HG02852 (cell line): ENCODE results near the gene COL1A2.

Experiments used
- ATAC-seq: cut with Tn5 transposase; IDR thresholded peaks from one replicate; pipeline ENCODE4 v1.9.1; 2021; ENCODE audit warnings: mild to moderate bottlenecking, moderate library complexity; ENCODE audit not compliant: unreplicated experiment

The COL1A2 gene

DNA sequence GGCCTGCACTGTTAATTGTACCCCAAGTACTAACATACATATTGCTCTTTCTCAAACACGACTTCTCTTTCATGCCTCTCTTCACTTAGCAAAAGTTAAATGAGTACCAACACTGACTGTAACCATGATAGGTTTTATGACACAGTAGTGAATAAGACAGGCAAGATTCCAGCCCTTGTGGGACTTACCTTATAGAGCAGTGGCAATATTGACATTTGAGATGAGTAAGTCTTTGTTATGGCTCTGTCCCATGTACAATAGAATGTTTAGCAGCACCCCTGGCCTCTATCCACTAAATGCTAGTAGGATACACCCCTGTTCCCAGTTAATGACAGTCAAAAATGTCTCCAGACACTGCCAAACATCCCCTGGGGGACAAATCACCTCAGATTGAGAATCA is 11.9 kb upstream of the COL1A2 start:
- ATAC-seq, result no peak

DNA sequence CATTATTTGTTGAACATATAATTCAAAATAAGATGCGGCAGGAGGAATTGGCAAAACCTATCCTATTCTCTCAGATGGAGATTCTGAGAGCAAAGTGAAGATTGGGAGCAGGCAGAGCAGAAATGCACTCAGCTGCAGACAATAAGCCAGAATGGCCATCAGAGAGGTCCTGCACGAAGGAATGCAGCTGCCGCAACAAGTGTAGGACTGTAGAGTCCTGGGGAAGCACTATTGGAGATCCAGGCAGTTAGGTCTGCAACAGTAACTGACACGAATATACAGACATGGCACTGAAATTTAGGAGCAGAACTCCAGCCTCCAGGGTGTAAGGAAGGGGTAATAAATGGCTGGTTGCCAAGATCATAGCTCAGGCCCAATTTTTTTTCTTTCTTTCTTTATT is 10.4 kb upstream of the COL1A2 start:
- ATAC-seq, result no peak

DNA sequence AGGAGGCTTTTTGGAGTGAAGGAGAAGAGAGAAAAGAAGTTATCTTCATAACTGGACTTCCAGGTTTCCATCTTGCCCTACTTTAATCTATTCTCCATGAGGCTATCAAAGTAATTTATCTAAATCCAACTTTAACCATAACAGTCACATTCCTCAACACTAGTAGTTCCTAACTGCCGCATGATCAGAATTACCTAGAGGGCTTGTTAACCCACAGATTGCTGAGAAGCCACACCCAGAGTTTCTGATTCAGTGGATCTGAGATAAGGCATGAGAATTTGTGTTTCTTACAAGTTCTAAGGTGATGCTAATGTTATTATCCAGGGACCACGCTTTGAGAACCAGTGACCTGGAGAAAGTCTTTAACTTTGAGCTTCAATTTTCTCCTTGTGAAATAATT is 8.3 kb upstream of the COL1A2 start:
- ATAC-seq, result no peak

DNA sequence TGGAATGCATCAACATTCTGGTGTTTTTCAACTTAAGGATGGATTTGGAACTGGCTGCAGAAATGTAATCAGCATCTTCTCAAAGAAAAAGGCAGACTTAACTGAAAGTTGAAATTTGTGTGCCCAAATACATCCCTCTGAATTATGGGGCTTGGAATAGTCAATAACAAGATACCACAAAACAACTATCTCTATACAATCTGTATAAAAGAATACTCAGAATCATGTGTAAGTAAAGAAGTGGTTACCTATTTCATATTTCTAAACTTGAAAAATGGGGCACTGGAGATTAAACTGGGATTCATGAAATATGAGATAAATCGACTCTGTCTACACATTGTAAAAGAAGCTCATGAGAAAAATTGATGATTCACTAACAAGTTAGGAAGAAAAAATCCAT is 6.2 kb upstream of the COL1A2 start:
- no peak for ATAC-seq

DNA sequence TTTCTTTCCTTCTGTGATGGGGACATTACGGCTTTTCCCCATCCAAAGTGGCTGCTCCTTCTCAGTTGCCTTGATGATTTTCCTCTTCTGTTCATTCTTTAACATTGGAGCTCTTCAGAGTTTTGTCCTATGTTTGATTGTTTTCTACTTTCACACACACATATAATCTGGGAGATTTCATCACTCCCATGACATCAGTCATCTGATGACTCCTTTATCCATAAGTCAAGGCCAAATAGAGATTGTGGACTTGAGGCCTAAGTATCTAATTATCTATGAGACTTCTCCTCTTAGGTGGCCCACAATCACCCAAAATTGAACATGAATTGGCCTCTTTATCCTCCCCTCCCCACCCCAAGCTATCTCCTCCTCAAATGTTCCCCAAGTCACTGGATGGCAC is 5.3 kb upstream of the COL1A2 start:
- no peak for ATAC-seq

DNA sequence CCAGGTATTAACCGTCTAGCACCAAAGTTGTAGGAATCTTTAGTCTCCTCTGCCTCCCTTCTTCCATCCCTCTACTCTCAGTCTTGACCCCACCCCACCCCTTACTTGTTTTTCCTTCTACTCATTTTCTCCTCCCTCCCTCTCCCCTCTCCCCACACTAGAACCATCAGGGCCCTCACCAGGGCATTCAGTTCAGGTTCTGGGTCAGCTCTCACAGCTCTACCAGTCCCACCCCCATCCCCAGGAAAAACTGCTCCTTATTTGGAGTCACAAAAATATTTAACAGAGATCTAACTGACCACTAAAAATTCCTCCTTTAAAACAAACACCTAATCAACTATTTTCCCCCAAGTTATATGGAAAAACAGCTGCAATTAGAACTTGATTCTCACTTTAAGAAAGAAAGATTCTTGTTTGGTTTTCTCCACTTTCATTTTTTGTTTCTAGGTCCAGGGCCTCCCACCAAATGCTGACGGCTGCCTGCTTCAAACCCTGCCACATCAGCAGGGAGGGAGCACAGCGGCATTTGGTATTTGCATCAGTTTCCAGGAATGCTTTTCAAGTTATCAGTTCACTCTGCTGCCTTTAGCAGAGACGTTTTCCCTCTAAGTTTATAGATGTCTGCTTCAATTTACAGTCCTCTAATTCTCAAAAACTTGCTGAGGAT is 2.8 kb upstream of the COL1A2 start:
- ATAC-seq, result no peak

DNA sequence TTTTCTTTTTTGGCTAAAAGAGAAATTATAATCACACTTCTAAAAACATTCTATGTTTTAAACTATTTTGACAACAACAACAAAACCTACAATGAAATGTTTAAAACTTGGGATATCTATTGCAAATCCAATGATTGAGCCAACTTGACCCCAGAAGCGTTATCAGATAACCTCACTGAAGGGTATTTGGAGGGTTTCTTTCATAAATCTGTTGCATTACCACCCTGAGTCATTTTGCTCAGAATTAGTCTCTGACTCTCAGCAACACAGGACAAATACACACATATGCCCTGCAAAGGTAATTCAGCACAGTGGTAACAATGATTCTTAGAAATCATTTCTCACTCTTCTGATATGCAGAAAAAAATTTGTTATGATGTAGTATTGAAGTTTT is 2.3 kb upstream of the COL1A2 start:
- no peak for ATAC-seq

DNA sequence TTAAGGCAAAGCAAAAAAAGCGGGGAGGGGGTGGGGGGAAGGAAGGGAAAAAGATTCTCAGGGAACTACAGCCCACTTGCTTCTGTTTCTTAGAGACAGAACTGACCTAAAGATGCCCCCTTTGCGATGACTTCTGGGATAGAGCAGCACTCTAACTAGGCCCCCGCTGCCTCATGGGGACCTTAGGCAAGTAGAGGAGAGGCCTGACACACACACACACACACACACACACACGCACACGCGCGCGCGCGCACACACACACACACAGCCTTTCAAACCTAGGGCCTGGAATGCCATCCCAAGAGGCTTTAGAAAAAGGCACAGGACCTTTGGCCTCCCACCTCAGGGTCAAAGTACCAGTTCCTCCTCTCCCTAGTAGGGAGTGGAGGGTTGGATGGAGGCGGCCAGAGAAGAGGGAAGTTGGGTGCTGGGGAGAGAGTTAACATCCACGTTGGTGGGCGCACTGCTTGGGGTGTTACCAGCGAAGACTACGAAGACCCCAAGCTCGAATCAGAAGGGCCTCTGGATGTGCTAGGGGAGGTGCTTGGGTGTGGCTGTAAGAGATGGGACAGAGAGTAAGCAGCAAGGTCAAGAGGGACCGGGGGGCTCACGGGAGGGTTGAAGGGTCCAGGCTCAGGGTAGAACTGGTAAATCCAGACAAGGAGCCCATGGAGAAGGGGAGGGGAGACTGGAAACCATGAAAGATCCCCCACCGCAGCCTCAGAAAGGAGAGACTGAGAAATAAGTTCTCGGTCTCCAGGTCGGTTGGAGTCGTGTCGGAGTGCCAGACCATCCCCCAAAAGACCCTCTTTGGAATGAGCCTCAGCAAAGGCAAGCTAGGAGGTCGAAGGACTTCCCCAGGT is 1.2 kb upstream of the COL1A2 start:
- ATAC-seq, result no peak

DNA sequence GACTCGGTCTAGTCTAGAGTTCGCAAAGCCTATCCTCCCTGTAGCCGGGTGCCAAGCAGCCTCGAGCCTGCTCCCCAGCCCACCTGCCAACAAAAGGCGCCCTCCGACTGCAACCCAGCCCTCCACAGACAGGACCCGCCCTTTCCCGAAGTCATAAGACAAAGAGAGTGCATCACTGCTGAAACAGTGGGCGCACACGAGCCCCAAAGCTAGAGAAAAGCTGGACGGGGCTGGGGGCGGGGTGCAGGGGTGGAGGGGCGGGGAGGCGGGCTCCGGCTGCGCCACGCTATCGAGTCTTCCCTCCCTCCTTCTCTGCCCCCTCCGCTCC is 622 bp upstream of the COL1A2 start:
- ATAC-seq, result no peak

DNA sequence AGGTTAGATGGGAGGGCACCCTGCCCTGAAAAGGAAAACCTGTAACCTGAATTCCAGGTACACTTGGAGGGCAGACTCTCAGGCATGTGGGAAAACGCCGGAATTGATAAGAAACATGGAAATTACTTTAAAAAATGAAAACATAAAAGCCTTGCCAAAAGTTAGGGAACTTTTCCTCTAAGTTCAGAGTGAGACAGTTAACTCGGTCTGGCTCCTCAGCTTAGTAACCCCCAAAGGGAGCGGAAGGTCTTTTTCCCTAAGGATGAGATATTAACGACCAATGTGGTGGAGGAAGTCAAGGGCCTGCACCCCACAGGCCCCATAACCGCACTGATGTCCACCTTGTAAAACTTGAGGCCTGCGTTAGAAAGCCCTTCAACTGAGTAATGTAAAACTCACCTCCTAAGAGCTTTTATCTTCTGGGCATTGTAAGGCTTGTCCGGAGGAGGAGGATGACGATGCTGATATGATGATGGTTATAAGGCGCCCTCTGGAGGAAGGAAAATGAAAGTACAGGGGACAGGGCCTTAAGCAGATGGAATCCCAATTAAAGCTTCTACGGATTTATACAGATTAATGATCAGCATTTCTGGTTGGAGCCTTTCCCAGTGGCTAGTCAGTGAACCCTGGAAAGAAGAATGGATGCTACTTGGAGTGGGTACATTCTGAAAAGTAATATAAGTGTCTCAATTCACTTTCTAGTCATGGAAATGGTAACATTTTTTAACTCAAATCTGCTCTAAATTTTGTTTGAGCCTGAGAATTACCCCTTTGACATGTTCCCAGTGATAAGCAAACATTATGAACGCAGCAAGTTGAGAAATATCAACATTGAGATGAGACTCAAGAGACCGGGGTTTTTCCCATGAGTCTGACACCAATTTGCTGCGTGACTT is 694 bp downstream of the COL1A2 start:
- ATAC-seq, result peak; percentile 92

DNA sequence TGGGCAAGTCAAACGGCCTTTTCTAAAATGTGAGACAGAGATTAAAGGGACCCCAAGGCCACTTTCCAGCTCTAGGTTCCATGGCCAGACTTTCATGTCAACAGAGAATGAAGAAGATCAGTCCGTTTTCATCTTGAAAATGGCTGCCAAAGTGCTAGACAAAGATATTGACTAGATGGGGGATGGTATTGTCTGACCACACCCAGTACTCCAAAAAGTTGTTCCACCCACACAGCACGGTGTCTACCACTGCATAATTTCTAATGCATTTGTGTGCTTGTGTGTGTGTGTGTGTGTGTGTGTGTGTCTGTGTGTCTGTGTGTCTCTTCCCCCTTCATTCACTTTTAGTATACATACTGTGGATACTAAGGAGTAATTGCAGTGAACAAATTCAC is 1.3 kb downstream of the COL1A2 start:
- ATAC-seq, result no peak

DNA sequence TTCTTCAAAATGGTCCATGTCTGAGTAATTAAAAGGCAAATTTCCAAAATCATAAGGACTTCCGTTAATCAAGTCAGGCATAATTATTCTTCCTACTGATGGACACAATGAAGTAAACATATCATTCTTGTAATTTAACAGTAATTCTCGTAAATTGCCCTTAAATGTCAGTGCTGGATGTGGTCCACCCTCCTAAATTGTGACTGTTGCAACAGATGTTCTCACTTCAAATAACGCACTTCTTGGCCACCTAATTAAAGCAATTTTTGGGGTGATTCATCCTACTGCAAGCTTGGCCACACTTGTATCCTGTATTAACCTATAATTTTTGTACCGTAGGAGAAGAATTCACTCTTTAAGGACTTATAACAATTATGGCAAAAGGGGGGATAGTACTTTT is 1.9 kb downstream of the COL1A2 start:
- ATAC-seq, result no peak

DNA sequence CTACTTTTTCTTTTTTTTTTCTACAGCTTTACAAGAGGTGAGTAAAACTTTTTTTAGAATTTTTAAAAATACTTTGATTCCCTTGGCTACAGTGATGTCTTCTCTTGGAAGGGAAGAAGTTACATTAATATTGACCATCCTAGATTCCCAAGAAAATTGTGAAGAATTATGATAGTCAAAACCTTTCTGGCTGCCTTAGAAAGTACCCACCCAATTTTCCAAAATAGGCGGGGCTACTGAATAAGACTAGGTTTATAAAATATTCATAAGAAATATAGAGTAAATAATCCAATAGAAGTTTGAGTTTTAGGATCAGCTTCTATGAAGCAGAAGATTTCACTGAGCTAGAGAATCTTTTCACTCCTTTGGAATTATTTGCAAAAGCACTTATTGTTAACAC is 3.0 kb downstream of the COL1A2 start:
- ATAC-seq, result no peak

DNA sequence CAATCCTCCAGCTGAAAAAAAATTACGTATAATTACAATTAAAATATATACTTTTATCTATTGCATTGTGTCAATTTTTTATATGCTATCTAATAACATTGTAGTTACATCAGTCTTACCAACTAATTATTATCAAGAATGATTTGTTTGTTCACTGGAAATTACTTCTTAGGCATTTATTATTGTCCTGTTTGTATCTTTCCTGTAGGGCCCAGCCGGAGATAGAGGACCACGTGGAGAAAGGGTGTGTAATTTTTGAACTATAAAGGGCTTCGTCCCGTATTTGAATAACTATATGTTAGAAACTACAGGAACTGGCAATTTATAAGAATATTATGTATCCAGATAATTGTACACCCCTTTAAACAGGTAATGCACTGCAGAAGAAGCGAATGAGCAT is 4.1 kb downstream of the COL1A2 start:
- no peak for ATAC-seq

DNA sequence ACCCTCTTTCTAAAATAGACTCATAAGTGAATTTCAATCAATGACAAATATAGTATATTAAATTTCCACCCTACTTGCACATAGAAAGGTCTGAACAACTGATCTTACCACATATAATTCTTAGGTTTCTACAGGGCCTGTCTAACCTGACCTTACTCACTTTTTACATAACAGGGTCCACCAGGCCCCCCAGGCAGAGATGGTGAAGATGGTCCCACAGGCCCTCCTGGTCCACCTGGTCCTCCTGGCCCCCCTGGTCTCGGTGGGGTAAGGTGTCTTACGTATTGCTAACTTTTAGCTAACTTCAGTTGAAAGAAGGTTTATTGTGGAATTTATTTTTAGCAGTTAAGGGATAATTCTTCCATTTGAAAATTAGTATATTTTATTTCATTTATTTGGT is 5.3 kb downstream of the COL1A2 start:
- ATAC-seq, result no peak

DNA sequence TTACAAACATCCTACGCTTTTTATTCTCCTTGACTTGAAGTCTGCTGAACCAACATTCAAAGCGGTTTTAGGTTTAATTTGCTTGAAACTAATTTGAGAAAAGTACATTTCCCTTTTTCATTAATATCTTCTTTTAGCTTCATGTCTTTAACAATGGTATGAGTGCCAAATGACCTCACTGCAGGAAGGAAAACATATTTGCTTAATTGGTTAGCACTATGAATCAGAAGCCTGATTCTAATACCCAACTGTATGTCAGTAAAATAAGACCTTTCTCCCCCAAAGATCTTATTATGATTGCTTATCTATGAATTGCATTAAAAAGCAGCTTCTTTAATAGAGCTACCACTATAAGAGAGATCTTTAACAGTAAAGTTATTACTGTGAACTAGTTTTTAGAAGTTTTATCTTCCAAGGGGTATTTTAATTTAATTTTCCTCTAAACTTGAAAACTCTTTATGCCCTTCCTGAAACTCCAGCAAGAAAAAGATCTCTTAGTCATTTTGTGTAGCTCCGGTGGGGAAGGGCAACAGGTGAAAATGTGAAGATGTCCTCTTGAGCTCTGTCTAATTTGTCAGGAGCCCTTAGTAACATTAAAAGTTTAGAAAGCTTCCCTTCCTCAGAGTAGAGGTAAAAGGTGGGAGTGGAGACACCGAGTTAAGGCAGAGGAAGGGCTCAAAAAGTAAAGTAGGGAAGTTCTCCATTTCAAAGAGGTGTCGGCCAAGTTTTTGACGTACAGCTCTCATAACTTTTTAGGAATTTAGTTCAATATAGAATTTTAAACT is 6.1 kb downstream of the COL1A2 start:
- ATAC-seq, result no peak

DNA sequence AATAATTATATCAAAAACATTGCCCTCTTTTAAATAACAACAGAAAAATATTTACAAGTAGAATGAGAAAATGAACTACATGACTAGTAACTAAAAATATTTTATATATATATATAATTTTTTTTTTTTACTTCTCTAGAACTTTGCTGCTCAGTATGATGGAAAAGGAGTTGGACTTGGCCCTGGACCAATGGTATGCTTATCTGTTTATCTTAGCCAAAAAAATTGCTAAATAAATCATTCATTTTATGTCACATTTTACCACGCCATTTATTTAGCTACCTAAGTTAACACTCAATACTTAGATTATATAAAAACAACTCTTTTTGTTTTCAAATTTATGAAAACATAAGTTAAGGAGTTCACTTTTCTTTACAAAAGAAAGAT is 6.7 kb downstream of the COL1A2 start:
- no peak for ATAC-seq

DNA sequence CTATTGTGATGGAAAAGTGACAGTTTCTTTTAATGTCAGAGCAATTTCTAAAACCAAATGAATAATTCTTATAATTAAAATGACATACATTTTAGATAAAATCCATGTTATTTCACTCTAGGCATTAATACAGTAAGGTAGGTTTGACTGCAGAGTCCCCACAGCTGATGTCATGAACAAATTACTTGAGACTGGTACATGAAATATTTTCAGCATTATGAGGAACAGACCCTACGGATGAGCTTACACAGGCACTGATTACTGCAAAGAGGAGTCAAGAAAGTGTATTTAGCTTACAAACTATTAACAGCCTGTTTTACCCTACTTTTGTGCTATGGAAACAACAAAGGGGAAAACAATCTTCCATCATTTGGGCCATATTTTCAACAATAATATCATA is 8.9 kb downstream of the COL1A2 start:
- ATAC-seq, result no peak

DNA sequence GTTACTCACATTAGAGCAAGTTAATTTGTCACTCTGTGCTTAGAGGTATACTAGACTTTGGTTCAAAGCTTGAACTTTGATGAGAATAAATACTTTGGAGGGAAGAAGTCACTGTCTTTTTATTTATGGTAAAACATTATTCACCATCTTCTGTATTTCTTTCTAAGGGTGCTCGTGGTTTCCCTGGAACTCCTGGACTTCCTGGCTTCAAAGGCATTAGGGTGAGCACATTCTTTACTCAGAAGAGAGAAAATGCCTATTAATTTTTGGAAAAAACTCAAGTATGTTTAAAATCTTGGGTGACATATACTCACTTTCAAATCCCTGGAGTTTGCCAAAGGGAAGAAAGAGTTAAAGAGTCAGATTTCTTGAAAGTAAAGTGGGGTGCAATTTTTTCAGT is 10.8 kb downstream of the COL1A2 start:
- ATAC-seq, result no peak

DNA sequence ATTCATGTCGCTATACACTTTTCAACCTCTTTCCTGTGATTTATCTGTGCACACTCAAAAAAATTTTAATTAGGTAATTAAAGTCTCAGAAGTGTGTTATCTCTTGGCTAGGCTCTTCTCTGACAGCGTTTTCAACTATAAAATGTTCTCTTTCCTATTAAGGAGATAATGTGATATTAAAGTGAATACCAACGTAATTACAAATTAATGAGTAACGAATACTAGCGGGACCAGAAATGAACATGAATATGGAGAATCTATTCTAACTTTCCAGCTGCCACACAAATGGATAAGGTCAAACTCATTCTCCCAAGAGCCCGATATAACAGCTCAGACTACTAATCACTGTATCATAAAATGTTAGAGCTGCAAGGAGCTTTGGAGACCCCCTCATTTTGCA is 12.0 kb downstream of the COL1A2 start:
- ATAC-seq, result no peak
